ENCODE measurements around the gene CCDC85C.

- TF ChIP-seq TAF1 (IDR thresholded peaks at IDR 0.05; ENCODE audit: low read depth): no peak
- no peak for TF ChIP-seq MAX (IDR thresholded peaks at IDR 0.05)
- no peak for TF ChIP-seq TEAD4 (IDR thresholded peaks at IDR 0.05)
- no peak for TF ChIP-seq EP300 (IDR thresholded peaks at IDR 0.05; ENCODE audit: borderline replicate concordance)
- no peak for TF ChIP-seq ZBTB7A (IDR thresholded peaks at IDR 0.05; ENCODE audit: low read depth)
- TF ChIP-seq CEBPB (IDR thresholded peaks at IDR 0.05): no peak
- no peak for TF ChIP-seq RAD21 (IDR thresholded peaks at IDR 0.05; ENCODE audit: low read depth)
- no peak for TF ChIP-seq REST (IDR thresholded peaks at IDR 0.05; ENCODE audit: low read depth)
- TF ChIP-seq TCF12 (IDR thresholded peaks at IDR 0.05; ENCODE audit: low read depth): no peak
- no peak for TF ChIP-seq YY1 (IDR thresholded peaks at IDR 0.05; ENCODE audit: low read depth)
- no peak for TF ChIP-seq EGR1 (IDR thresholded peaks at IDR 0.05)
- no peak for TF ChIP-seq CREB1 (IDR thresholded peaks at IDR 0.05; ENCODE audit: low read depth)
Observed at GRCh38 chr14:99540196-99541032, 63.6 kb downstream of the CCDC85C start.
